ENCODE measurements around the gene SH3RF3.

Gene SH3RF3

DNA sequence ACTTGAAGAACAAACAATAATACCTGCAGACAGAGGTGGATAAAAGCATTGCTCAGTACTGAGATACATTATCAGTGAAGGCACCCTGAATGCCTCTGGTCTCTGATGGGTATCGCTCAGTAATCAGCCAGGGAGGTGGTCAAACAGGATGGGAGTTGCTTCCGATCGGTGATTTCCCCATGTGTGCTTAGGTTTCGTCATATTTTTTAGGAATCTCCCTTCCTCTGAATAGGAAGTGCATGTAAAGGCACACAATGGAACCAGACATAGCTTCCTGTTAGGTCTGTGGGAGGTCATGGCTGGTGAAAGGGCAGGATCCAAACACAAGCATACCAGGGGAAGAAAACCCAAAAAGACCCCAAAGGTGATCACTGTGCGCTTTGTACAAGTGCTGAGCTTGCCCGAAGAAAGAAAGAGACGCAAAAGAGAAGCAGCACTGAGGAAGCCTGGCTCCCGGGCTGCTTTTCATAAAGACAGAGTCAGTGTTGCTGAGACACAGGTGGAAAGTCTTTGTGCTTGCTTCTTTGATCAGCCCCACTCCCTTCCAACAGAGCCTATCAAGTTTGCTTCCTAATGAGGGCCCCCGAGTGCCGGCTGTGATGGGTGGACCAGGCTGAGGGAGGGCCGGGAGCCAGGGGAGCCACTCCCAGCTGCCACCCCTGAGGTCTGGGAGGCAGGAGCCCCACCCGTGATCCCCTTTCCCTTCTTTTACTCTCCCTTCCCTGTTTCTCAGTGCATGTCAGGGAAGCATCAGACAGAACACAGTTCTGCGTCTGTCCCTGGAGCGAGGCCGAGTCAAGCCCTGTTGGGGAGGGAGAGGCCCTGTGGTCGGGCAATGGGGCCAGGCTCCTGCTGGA, 138.2 kb downstream of the SH3RF3 start:
- no peak for DNase-seq (ENCODE audit: low spot score in 2 of 2)
- Mint-ChIP-seq H3K27me3 (peaks cover 18% of the 10 kb centered on the region), H3K4me3 (no peak overlapping the region), H3K4me1 (no peaks in the 10 kb centered on the region), H3K9me3 (no peaks in the 10 kb centered on the region), H3K27ac (ENCODE audit: low read depth) (no peak overlapping the region), H3K36me3 (ENCODE audit: insufficient read depth) (no peaks in the 10 kb centered on the region)
- ATAC-seq (replicated peaks; ENCODE audit: extremely low read depth, poor library complexity, severe bottlenecking) = no peak

DNA sequence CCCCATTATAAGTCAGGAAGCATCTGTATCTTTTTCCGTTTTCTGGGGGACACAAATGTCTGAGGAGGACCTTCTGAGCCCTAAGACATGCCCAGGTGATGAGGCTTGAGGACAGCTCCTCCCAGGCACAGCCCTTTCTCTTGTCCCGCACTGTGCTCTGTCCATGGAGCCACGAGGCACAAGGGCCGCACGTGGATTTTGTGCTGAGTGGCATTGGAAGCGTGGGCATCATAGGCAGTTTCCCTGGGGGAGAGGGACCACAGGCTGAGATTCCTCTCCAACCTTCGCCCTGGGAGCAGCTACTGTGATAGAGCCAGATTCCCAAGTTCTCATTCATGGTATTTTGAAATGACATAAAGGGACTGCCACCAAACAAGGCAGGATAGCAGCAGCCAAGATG, 139.9 kb downstream of the SH3RF3 start:
- Mint-ChIP-seq H3K4me1 (no peaks in the 10 kb centered on the region), H3K27ac (ENCODE audit: low read depth) (no peak overlapping the region), H3K4me3 (no peak overlapping the region), H3K36me3 (ENCODE audit: insufficient read depth) (no peaks in the 10 kb centered on the region), H3K27me3 (peaks cover 27% of the 10 kb centered on the region), H3K9me3 (no peaks in the 10 kb centered on the region)
- no peak for DNase-seq (ENCODE audit: low spot score in 2 of 2)
- ATAC-seq (replicated peaks; ENCODE audit: extremely low read depth, poor library complexity, severe bottlenecking) = no peak

DNA sequence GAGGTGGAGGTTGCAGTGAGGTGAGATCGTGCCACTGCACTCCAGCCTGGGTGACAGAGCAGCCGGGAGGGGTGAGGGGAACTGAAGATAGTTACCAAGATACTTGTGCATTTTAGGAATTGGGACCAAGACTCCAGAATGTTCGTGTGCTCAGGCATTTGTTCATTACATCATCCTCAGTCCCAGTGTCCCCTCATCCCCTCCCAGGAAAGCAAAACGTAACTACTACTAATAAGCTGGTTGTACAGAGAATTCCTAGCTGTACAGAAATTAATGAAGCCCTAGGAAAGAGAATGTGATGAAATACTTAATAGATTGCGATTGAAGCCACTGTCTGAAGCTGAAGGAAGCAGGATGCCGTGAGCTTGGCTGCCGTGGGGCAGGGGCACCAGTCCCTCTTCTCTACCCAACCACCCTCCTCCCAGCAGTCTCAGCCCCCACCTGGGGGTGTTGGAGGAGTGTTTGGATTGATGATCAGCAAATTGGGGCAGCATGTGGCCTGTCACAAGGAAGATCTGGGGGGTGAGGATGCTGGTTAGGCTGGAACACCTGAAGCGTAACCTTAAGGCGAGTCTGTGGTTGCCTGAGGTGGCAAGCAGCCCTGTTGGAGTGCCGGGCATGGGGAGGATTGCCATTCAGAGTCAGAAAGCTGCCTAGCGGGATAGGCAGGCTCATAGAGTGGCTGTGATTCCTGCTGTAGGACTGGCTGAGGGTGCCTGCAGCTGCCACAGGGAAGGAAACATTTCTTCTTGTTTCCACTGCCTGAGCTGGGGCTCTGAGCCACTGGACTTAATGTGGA, 140.9 kb downstream of the SH3RF3 start:
- Mint-ChIP-seq H3K4me1 (no peaks in the 10 kb centered on the region), H3K36me3 (ENCODE audit: insufficient read depth) (no peaks in the 10 kb centered on the region), H3K9me3 (no peaks in the 10 kb centered on the region), H3K27me3 (peaks cover 23% of the 10 kb centered on the region), H3K27ac (ENCODE audit: low read depth) (no peak overlapping the region), H3K4me3 (no peak overlapping the region)
- ATAC-seq (replicated peaks; ENCODE audit: extremely low read depth, poor library complexity, severe bottlenecking) (no peak), DNase-seq (ENCODE audit: low spot score in 2 of 2) (no peak)

DNA sequence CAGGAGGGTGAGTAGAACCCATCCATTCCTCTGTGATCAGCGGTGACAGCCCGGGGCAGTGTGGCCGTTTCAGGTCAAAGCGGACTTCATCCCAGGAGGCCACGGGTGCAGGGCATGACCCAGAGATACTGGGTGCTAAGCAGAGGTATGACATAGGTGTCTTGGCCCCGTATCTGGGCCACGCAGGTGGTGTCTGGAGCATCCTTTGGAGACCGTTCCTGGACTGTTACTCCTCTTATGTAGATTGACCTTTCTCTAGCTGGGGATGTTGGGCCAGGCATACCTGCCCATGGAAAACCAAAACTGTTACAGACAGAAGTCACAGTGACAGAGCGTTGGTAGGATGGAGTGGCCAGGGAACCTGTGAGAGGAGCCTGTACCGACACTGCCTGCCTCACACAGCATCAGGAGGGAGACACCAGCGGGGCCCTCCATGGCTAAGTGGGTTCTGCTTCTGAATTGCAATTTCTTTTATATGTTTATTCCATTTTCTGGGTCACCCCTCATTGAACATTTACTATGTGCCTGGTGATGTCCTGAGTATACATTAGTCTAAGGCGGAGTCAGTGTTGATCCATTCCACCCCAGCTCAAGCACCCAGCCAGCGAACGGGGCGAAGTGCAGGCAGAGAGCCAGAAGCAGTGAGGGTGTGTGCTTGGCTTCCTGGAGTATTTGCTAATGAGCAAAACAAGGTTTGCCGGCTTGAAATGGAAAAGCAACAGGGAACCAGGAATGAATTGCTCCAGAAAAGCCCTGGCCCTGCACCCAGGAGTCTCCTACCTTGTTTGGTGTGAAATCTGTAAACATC, 141.7 kb downstream of the SH3RF3 start:
- H3K9me3 Mint-ChIP-seq = no peaks in the 10 kb centered on the region

DNA sequence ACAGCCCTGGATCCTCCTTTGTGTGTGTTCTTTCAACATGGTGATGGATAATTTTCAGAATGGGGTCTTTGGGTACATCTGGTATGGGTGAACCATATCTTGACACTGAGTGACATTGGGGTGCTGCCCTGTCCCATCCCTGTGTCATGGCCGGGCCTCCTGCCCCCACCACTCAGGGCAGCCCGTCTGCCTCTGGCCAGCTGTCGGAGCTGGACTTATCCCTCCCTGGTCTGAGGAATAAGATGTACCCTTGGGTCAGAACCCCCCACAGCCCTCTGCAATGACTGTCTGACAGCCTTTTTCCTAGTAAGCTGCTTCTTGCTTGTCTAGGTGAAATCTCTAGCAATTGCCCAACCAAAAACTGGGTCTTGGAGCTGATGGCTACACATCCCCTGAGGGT, 142.9 kb downstream of the SH3RF3 start:
- H3K36me3 Mint-ChIP-seq (ENCODE audit: insufficient read depth) = no peaks in the 10 kb centered on the region
- no peaks in the 10 kb centered on the region for H3K4me1 Mint-ChIP-seq
- DNase-seq (ENCODE audit: low spot score in 2 of 2) = no peak

More for the DNA sequence above, 141.7 kb downstream of the SH3RF3 start:
- Mint-ChIP-seq H3K4me1 (no peaks in the 10 kb centered on the region), H3K36me3 (ENCODE audit: insufficient read depth) (no peaks in the 10 kb centered on the region), H3K27ac (ENCODE audit: low read depth) (no peak overlapping the region), H3K27me3 (peaks cover 18% of the 10 kb centered on the region), H3K4me3 (no peak overlapping the region)
- no peak for DNase-seq (ENCODE audit: low spot score in 2 of 2)
- no peak for ATAC-seq (replicated peaks; ENCODE audit: extremely low read depth, poor library complexity, severe bottlenecking)

DNA sequence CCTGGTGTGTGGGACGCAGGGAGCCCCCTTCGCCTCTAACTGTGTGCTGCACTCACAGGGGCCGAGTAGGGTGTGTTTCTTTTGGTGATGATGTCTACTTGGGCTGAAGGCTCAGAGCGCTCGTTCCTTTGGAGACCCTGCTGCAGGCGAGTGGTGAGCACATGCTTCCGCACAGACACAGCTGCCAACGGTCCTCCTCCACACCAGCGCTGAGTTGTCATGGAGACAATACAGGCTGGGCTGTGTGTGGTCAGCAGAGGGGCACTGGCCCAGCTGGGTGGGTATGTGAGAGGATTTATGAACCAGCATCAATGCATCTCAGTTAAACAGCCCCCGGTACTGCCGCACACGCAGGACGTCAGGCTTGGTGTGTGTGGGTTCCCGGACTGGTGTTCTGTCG, 143.5 kb downstream of the SH3RF3 start:
- DNase-seq (ENCODE audit: low spot score in 2 of 2) (no peak), ATAC-seq (replicated peaks; ENCODE audit: extremely low read depth, poor library complexity, severe bottlenecking) (no peak)
- Mint-ChIP-seq H3K27me3 (peaks cover 10% of the 10 kb centered on the region), H3K36me3 (ENCODE audit: insufficient read depth) (no peaks in the 10 kb centered on the region), H3K4me1 (no peaks in the 10 kb centered on the region), H3K27ac (ENCODE audit: low read depth) (no peak overlapping the region), H3K9me3 (no peaks in the 10 kb centered on the region), H3K4me3 (no peak overlapping the region)

More for the DNA sequence above, 142.9 kb downstream of the SH3RF3 start:
- H3K9me3 Mint-ChIP-seq = no peaks in the 10 kb centered on the region
- no peak overlapping the region for H3K4me3 Mint-ChIP-seq
- H3K27ac Mint-ChIP-seq (ENCODE audit: low read depth) = no peak overlapping the region
- H3K27me3 Mint-ChIP-seq = peaks cover 16% of the 10 kb centered on the region
- ATAC-seq (replicated peaks; ENCODE audit: extremely low read depth, poor library complexity, severe bottlenecking) = no peak

DNA sequence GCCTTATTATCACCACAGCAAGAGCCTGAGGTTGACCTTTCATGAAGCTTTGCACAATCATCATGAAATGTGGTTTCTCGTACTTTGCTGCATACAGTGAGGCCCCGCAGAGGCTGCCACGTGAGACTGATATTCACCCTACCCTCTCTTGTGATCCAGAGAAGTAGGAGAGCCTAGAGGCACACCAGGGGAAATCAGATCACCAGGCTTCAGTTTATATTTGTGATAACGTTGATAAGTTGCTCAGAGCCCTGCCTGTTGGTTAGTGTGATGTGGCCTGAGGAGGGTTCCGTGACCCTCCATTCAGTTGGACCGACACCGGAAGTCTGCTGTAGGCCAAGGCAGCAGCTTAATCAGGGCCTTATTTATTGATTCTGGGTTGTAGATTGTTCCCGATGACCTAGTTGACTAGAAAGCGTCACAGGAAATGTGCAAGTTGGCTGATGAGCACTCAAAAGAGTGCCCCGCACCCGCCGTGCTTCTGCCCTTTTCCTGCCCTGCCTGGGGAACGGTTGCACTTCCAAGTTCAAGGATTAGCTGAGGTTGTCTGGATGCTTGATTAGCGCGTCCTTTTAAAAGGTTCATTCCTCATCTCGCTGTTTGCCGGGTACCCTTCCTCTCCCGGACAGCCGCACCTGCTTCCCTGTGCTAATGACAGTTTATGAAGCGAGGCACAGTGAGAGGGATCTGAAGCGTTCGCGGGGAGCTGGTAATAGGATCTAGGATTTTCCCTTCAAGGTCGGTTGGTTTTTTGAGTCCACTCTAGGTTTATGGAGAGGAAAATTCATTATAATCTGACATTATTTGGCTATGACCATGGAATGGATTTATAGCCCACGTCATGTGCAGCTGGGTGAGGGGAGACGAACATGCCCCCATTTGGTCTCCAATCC, 146.4 kb downstream of the SH3RF3 start:
- DNase-seq (ENCODE audit: low spot score in 2 of 2) (no peak), ATAC-seq (replicated peaks; ENCODE audit: extremely low read depth, poor library complexity, severe bottlenecking) (no peak)
- Mint-ChIP-seq H3K27me3 (peaks cover 9% of the 10 kb centered on the region), H3K4me1 (no peaks in the 10 kb centered on the region), H3K27ac (ENCODE audit: low read depth) (no peak overlapping the region), H3K9me3 (no peaks in the 10 kb centered on the region), H3K4me3 (no peak overlapping the region), H3K36me3 (ENCODE audit: insufficient read depth) (no peaks in the 10 kb centered on the region)

DNA sequence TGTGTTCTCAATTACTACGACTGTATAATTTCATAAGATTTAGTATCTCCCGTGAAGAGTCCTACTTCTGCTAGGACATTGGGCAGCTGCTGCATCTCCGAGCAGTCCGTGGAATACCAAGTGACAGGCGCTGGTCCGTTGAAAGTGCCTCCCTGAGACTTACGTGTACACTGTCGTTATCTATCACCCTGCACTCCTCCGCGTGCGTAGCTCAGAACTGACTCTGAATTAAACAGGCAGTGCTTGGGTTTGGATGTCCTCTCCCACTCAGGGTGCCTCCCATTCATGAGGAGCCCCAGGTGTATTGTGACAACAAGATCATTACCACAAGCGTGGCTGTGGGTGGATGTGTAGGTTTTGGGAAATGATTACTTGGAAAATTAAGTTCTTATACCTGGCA, 148.4 kb downstream of the SH3RF3 start:
- H3K9me3 Mint-ChIP-seq = no peaks in the 10 kb centered on the region
- no peaks in the 10 kb centered on the region for H3K36me3 Mint-ChIP-seq (ENCODE audit: insufficient read depth)
- no peak overlapping the region for H3K27ac Mint-ChIP-seq (ENCODE audit: low read depth)
- no peaks in the 10 kb centered on the region for H3K4me1 Mint-ChIP-seq
- no peak for ATAC-seq (replicated peaks; ENCODE audit: extremely low read depth, poor library complexity, severe bottlenecking)
- DNase-seq (ENCODE audit: low spot score in 2 of 2) = no peak
- H3K27me3 Mint-ChIP-seq = peaks cover 9% of the 10 kb centered on the region
- H3K4me3 Mint-ChIP-seq = no peak overlapping the region

DNA sequence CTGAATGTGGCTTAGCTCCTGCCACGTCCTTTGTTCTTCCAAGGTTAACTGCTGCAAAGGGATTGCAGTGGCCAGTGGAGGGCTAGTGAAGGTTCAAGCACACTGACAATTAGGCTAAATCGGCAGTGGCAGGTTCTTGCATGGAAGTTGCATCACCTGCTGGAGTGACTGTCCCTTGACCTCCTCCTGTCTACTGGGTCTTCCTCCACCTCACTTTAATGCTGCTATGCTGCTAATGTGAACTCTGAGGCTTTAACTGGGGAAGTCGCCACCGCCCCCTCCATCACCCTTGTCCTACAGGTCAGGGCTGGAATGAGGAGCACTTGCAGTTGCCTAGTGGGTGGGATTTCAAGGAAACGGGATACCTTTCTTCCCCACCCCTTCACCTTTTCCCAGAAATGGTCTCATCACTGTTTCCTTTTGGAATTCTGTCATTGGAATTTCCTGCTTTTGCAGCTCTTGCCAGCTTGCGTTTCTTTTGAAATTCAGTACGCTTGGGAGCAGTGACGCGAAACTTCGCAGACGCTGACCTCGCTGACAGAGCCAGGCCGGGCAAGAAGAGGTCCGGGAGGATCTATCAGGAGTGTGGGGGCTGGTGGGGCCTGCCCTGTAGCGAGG, 150.3 kb downstream of the SH3RF3 start:
- no peak for DNase-seq (ENCODE audit: low spot score in 2 of 2)
- Mint-ChIP-seq H3K27me3 (no peaks in the 10 kb centered on the region), H3K9me3 (no peaks in the 10 kb centered on the region), H3K36me3 (ENCODE audit: insufficient read depth) (no peaks in the 10 kb centered on the region), H3K4me3 (no peak overlapping the region), H3K27ac (ENCODE audit: low read depth) (no peak overlapping the region), H3K4me1 (no peaks in the 10 kb centered on the region)
- ATAC-seq (replicated peaks; ENCODE audit: extremely low read depth, poor library complexity, severe bottlenecking) = no peak

DNA sequence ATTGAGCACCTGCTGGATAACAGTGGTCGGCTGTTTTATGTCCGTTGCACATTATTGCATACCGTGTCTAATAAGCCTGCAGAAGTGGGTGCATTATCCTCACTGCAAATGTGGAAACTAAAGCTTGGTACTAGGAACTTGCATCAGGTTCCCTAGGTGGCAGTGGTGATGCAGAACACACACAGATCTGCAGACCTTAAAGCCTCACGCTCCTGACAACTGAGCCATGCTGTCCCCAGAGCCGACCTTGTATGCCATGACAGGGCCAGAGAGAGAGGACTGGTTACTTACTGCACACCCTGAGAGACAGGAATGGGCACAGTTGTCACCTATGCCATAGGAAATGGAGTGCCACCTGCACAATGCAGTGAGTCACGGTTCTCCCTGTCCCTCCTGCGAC, 151.8 kb downstream of the SH3RF3 start:
- DNase-seq (ENCODE audit: low spot score in 2 of 2) (no peak), ATAC-seq (replicated peaks; ENCODE audit: extremely low read depth, poor library complexity, severe bottlenecking) (no peak)
- Mint-ChIP-seq H3K4me3 (no peak overlapping the region), H3K36me3 (ENCODE audit: insufficient read depth) (no peaks in the 10 kb centered on the region), H3K9me3 (no peaks in the 10 kb centered on the region), H3K4me1 (no peaks in the 10 kb centered on the region), H3K27me3 (no peaks in the 10 kb centered on the region), H3K27ac (ENCODE audit: low read depth) (no peak overlapping the region)

DNA sequence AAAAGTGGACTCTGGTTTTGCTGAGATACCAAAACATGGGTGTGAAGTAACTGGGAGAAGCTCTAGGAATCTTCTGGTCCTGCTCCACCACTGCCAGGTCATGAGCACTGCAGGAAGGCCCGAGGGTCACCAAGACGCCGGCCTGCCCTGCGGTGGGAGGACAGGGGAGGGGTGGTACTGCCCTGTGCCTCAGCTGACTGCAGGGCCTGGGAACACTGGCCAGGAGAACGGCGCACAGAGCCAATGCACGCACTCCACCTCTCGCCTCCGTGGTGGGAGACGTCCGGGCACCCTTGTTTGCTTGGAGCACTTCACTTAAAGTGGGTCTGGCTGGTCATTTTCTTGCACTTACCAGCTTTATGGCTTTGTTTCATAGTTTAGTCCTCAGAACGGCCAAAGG, 153.4 kb downstream of the SH3RF3 start:
- H3K27ac Mint-ChIP-seq (ENCODE audit: low read depth) = no peak overlapping the region
- H3K36me3 Mint-ChIP-seq (ENCODE audit: insufficient read depth) = no peaks in the 10 kb centered on the region
- H3K4me1 Mint-ChIP-seq = no peaks in the 10 kb centered on the region
- DNase-seq (ENCODE audit: low spot score in 2 of 2) = no peak
- ATAC-seq (replicated peaks; ENCODE audit: extremely low read depth, poor library complexity, severe bottlenecking) = no peak
- no peaks in the 10 kb centered on the region for H3K9me3 Mint-ChIP-seq
- no peaks in the 10 kb centered on the region for H3K27me3 Mint-ChIP-seq
- H3K4me3 Mint-ChIP-seq = no peak overlapping the region
